Fibroblast of lung (primary cell): Measurements from ENCODE around the gene LRRC58.

Source experiments
- EZH2 ChIP-seq: IDR thresholded peaks from 2 replicates; pipeline ENCODE4 v1.5.1; 2012; ENCODE audit warnings: low read length, control low read depth, mild to moderate bottlenecking; ENCODE audit errors: missing control alignments
- TF ChIP-seq, protein P1 (sequence below), 2 donors: IDR thresholded peaks in 1 of 2; conservative IDR thresholded peaks in 1 of 2; 1 replicate in 1 of 2; 2 replicates in 1 of 2; pipeline ENCODE4 v1.5.1; 2011 to 2012; ENCODE audit warnings: low read length in 2 of 2, control low read depth in 1 of 2, inconsistent platforms in 1 of 2, low read depth in 1 of 2, mild to moderate bottlenecking in 1 of 2

DNA sequence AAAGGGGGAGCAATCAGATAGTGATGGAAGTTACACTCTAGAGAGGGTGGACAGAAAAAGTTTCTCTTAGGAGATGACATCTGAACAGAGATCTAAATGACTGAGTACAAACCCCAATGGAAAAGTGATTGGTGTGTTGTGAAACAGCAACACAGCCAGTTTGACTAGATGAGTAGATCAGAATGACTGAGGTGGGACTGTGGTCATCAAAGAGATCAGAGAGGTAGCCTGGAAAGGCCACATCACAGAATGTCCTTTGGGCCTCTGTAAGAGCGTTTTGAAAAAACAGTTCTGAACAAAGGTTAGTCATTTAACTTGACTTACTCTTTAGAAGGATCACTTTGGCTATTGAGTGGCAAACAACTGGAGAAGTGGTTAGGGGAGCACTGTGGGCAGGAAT is 10.6 kb downstream of the LRRC58 start:
- TF ChIP-seq, protein P1, sequence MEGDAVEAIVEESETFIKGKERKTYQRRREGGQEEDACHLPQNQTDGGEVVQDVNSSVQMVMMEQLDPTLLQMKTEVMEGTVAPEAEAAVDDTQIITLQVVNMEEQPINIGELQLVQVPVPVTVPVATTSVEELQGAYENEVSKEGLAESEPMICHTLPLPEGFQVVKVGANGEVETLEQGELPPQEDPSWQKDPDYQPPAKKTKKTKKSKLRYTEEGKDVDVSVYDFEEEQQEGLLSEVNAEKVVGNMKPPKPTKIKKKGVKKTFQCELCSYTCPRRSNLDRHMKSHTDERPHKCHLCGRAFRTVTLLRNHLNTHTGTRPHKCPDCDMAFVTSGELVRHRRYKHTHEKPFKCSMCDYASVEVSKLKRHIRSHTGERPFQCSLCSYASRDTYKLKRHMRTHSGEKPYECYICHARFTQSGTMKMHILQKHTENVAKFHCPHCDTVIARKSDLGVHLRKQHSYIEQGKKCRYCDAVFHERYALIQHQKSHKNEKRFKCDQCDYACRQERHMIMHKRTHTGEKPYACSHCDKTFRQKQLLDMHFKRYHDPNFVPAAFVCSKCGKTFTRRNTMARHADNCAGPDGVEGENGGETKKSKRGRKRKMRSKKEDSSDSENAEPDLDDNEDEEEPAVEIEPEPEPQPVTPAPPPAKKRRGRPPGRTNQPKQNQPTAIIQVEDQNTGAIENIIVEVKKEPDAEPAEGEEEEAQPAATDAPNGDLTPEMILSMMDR (conservative IDR thresholded peaks at IDR 0.05 in 1 of 2, IDR thresholded peaks at IDR 0.05 in 1 of 2; ENCODE audit: low read depth in 1 of 2, low read length in 2 of 2): no peak
- no peak for TF ChIP-seq EZH2
